H1 (cell line): Measurements from ENCODE around the gene PSKH1. TPM values are rescaled to one million over a fixed set of nuclear protein-coding genes. Genes with fewer than 3 reads are reported as not detected.

Experiments
- CTCF ChIA-PET: fragments of 300-600 bp; sonication (Branson Sonifier 250); formaldehyde crosslinking; loops from one replicate; lab custom pipeline; 2021; ENCODE audit not compliant: partially characterized antibody; lab: Charles Lee
- POLR2A ChIA-PET: fragments of 300-600 bp; sonication (Branson Sonifier 250); formaldehyde crosslinking; loops from one replicate; lab custom pipeline; 2021; ENCODE audit warnings: inconsistent platforms; ENCODE audit not compliant: partially characterized antibody; lab: Charles Lee
- DNase-seq, 2 experiments: peaks; one replicate each; pipeline versions ENCODE4 v3.0.0 to v3.0.0-alpha.2; 2010 to 2022; ENCODE audit warnings: low spot score in 2 of 2, low read depth in 1 of 2, mixed read lengths in 1 of 2
- FAIRE-seq: peaks from 2 replicates; lab custom pipeline; 2011; peaks lifted over from hg19 to GRCh38; lab: Jason Lieb, UNC
- H2AFZ ChIP-seq: 2 replicates; pipeline ENCODE4 v1.8.1; 2012; ENCODE audit warnings: low read length, inconsistent platforms
- H2AK5ac ChIP-seq: 2 replicates; pipeline ENCODE4 v1.6.1; 2013; ENCODE audit warnings: low read depth, low read length
- H2BK120ac ChIP-seq: replicated peaks from 2 replicates; pipeline ENCODE3; 2013; ENCODE audit warnings: low read depth, low read length, inconsistent platforms
- H2BK12ac ChIP-seq: 2 replicates; pipeline ENCODE4 v1.6.1; 2013; ENCODE audit warnings: low read depth, low read length
- H2BK15ac ChIP-seq: 2 replicates; pipeline ENCODE4 v1.6.1; 2013; ENCODE audit warnings: low read length
- H2BK20ac ChIP-seq: 2 replicates; pipeline ENCODE4 v1.6.1; 2013; ENCODE audit warnings: low read length
- H2BK5ac ChIP-seq: 2 replicates; pipeline ENCODE4 v1.6.1; 2013; ENCODE audit warnings: low read depth, low read length
- H3K14ac ChIP-seq: 2 replicates; pipeline ENCODE4 v1.6.1; 2013; ENCODE audit warnings: inconsistent platforms; ENCODE audit not compliant: insufficient read length
- H3K18ac ChIP-seq: 2 replicates; pipeline ENCODE4 v1.6.1; 2013; ENCODE audit warnings: low read length; ENCODE audit errors: extremely low read depth
- H3K23ac ChIP-seq: 2 replicates; pipeline ENCODE4 v1.6.1; 2013; ENCODE audit warnings: inconsistent platforms; ENCODE audit not compliant: insufficient read length
- H3K23me2 ChIP-seq: 2 replicates; pipeline ENCODE4 v1.6.1; 2013; ENCODE audit warnings: low read depth, low read length
- H3K27ac ChIP-seq: 2 replicates; pipeline ENCODE4 v1.6.1; 2011; ENCODE audit warnings: low read depth, low read length, inconsistent platforms
- H3K27me3 ChIP-seq, 4 experiments: replicated peaks in 1 of 4; 1 replicate in 1 of 4; 2 replicates in 3 of 4; pipeline versions ENCODE4 v1.6.1 to v1.8.1; 2011 to 2013; ENCODE audit warnings: low read length in 3 of 4, mild to moderate bottlenecking in 3 of 4, inconsistent platforms in 2 of 4, mixed read lengths in 2 of 4, moderate library complexity in 1 of 4; ENCODE audit not compliant: control insufficient read depth in 3 of 4, insufficient read depth in 3 of 4; ENCODE audit errors: extremely low read depth in 1 of 4
- H3K36me3 ChIP-seq, 4 experiments: 2 replicates each; pipeline versions ENCODE4 v1.6.1 to v1.8.1; 2011 to 2013; ENCODE audit warnings: mild to moderate bottlenecking in 4 of 4, low read length in 3 of 4, moderate library complexity in 2 of 4, control low read depth in 1 of 4, inconsistent platforms in 1 of 4; ENCODE audit not compliant: insufficient read depth in 4 of 4, control insufficient read depth in 2 of 4
- H3K4ac ChIP-seq: replicated peaks from 2 replicates; pipeline ENCODE3; 2013; ENCODE audit warnings: low read length, low read depth, mixed read lengths, inconsistent platforms; ENCODE audit not compliant: insufficient read length
- H3K4me1 ChIP-seq, 4 experiments: replicated peaks in 1 of 4; 1 replicate in 1 of 4; 2 replicates in 3 of 4; pipeline versions ENCODE4 v1.6.1 to v1.8.1; 2011 to 2013; ENCODE audit warnings: low read length in 3 of 4, inconsistent platforms in 2 of 4, mixed read lengths in 1 of 4; ENCODE audit not compliant: insufficient read depth in 4 of 4, control insufficient read depth in 3 of 4
- H3K4me2 ChIP-seq, 2 experiments: 2 replicates each; pipeline versions ENCODE4 v1.6.1 to v1.8.1; 2011 to 2013; ENCODE audit warnings: low read depth in 2 of 2, low read length in 2 of 2, control low read depth in 1 of 2, inconsistent platforms in 1 of 2, mild to moderate bottlenecking in 1 of 2; ENCODE audit not compliant: insufficient read depth in 1 of 2
- H3K4me3 ChIP-seq, 4 experiments: fragments of 200-600, 300-600 bp in 1 of 4; sonication (generic), shearing (Covaris generic), sonication (Bioruptor Twin) in 1 of 4; 2 replicates each; pipeline versions ENCODE4 v1.5.1 to v1.8.1; 2011 to 2016; ENCODE audit warnings: low read length in 4 of 4, low read depth in 3 of 4, control low read depth in 2 of 4, inconsistent platforms in 2 of 4, mild to moderate bottlenecking in 2 of 4, mixed read lengths in 1 of 4, moderate library complexity in 1 of 4; ENCODE audit not compliant: insufficient read depth in 2 of 4; ENCODE audit errors: extremely low read depth in 1 of 4
- H3K56ac ChIP-seq: replicated peaks from 2 replicates; pipeline ENCODE3; 2013; ENCODE audit warnings: low read depth, mild to moderate bottlenecking, mixed read lengths, low read length, inconsistent platforms; ENCODE audit not compliant: insufficient read length
- H3K79me1 ChIP-seq: 2 replicates; pipeline ENCODE4 v1.6.1; 2013; ENCODE audit warnings: low read depth, low read length, control low read depth
- H3K79me2 ChIP-seq, 2 experiments: 2 replicates each; pipeline versions ENCODE4 v1.6.1 to v1.8.1; 2012 to 2013; ENCODE audit warnings: low read length in 2 of 2, mild to moderate bottlenecking in 2 of 2, inconsistent platforms in 1 of 2; ENCODE audit not compliant: insufficient read depth in 2 of 2, control insufficient read depth in 1 of 2
- H3K9ac ChIP-seq, 4 experiments: replicated peaks in 1 of 4; 1 replicate in 1 of 4; 2 replicates in 3 of 4; pipeline versions ENCODE4 v1.6.1 to v1.8.1; 2011 to 2013; ENCODE audit warnings: low read depth in 3 of 4, low read length in 3 of 4, control low read depth in 2 of 4, mild to moderate bottlenecking in 2 of 4, moderate library complexity in 2 of 4, inconsistent platforms in 1 of 4; ENCODE audit errors: extremely low read depth in 1 of 4
- H3K9me3 ChIP-seq, 2 experiments: 2 replicates each; pipeline versions ENCODE4 v1.6.1 to v1.8.1; 2012 to 2013; ENCODE audit warnings: mild to moderate bottlenecking in 2 of 2, moderate library complexity in 2 of 2, control low read depth in 1 of 2, inconsistent platforms in 1 of 2, low read depth in 1 of 2, low read length in 1 of 2, mixed read lengths in 1 of 2; ENCODE audit not compliant: insufficient read depth in 2 of 2
- H4K20me1 ChIP-seq, 2 experiments: replicated peaks in 1 of 2; 2 replicates each; pipeline versions ENCODE3 to v1.8.1; 2011 to 2013; ENCODE audit warnings: inconsistent platforms in 2 of 2, low read length in 2 of 2, mild to moderate bottlenecking in 1 of 2; ENCODE audit not compliant: insufficient read depth in 2 of 2, control insufficient read depth in 1 of 2
- H4K5ac ChIP-seq: 2 replicates; pipeline ENCODE4 v1.6.1; 2013; ENCODE audit warnings: low read length, low read depth, mixed read lengths, inconsistent platforms; ENCODE audit not compliant: insufficient read length
- H4K8ac ChIP-seq: 2 replicates; pipeline ENCODE4 v1.8.0; 2013; ENCODE audit warnings: mild to moderate bottlenecking, moderate library complexity, low read length, inconsistent platforms; ENCODE audit not compliant: insufficient read depth; ENCODE audit errors: extremely low read depth
- H4K91ac ChIP-seq: replicated peaks from 2 replicates; pipeline ENCODE3; 2013; ENCODE audit warnings: low read length, mixed read lengths, inconsistent platforms; ENCODE audit not compliant: insufficient read length
- ATF2 ChIP-seq: IDR thresholded peaks from 2 replicates; pipeline ENCODE4 v1.6.1; 2012; ENCODE audit warnings: low read length, inconsistent platforms
- RBBP5 ChIP-seq: IDR thresholded peaks from 2 replicates; pipeline ENCODE4 v1.7.1; 2012; ENCODE audit warnings: low read depth, mild to moderate bottlenecking, inconsistent platforms, low read length, moderate library complexity, borderline replicate concordance
- WGBS, 2 experiments: shearing (Covaris generic) in 1 of 2; methylation state at CpG; one replicate each; pipeline versions ENCODE4 v1.1.6 to v1.1.7; 2013 to 2015; ENCODE audit warnings: low lambda C conversion rate in 2 of 2, mixed read lengths in 2 of 2, inconsistent platforms in 1 of 2, low coverage in 1 of 2, missing lambda C conversion rate in 1 of 2; ENCODE audit not compliant: insufficient replicate concordance in 2 of 2, insufficient coverage in 1 of 2, insufficient read length in 1 of 2; ENCODE audit errors: extremely low coverage in 1 of 2, missing lambda C conversion rate in 1 of 2; 5-methylcytosine and 5-hydroxymethylcytosine counted together
- polyA plus RNA-seq, 7 experiments: library from polyadenylated mRNA; depleted of rRNA in 3 of 7; stranded (reverse) in 5 of 7; unstranded in 2 of 7; fragments of >200 nt in 5 of 7; fragments of 200-250 nt in 2 of 7; gene quantifications; 1 replicate in 5 of 7; 2 replicates in 1 of 7; 4 replicates in 1 of 7; pipeline versions ENCODE4 v1.2.1 to v1.2.3, GENCODE V29; 2011 to 2013; ENCODE audit warnings: missing spikeins in 2 of 7, mixed read lengths in 2 of 7
- total RNA-seq: library from RNA; stranded (reverse); fragmentation: NEBNext Ultra II Directional; extraction: Animal tissue kit (Norgen Biotek cat#: 25700); gene quantifications from 2 replicates; pipeline ENCODE4 v1.2.1, GENCODE V29; 2021

PSKH1 gene
- total and polyA plus RNA-seq, 2 of the 8 experiments (the other 6 are each of a cell fraction or from before 2014, with no cell fraction given) = 24.8 to 51.0 TPM

- H4K8ac ChIP-seq = peak overlapping the region; percentile 84
- H3K14ac ChIP-seq = no peak overlapping the region
- H3K9ac ChIP-seq = peak overlapping the region; percentile 74 to 99 (median 82)
- H3K23ac ChIP-seq = no peak overlapping the region
- H2BK5ac ChIP-seq = peak overlapping the region; percentile 81; the same call in 1 of the 2 replicates
- peaks cover 3 to 12% of the 10 kb centered on the region in 2 experiments for H4K20me1 ChIP-seq
- DNase-seq = no peak
- peaks cover 0 to 7% (median 3%) of the 10 kb centered on the region in 4 experiments; a peak in 3 of 7 replicates for H3K4me1 ChIP-seq
- no peak overlapping the region for H2BK120ac ChIP-seq
- FAIRE-seq = no peak
- H3K56ac ChIP-seq = no peak overlapping the region
- no peak overlapping the region for H4K91ac ChIP-seq
- H3K4ac ChIP-seq = no peak overlapping the region
- peak overlapping the region; percentile 85 to 97 (median 93) for H3K4me3 ChIP-seq
- H2BK20ac ChIP-seq = no peak overlapping the region
- H3K27ac ChIP-seq = peak overlapping the region; percentile 53
- H3K79me1 ChIP-seq = peaks cover 13% of the 10 kb centered on the region
- H3K9me3 ChIP-seq = no peaks in the 10 kb centered on the region
- H2BK15ac ChIP-seq = 0 out of 2 replicates have a peak overlapping the region, but pooled peaks have one; percentile 61
- no peak overlapping the region for H3K18ac ChIP-seq
- no peak overlapping the region; the same call in 1 of the 2 replicates for H2AK5ac ChIP-seq
- TF ChIP-seq RBBP5 = no peak
- TF ChIP-seq ATF2 = 0 out of 2 replicates have a peak, but pooled peaks have one; percentile 0
- TF ChIP-seq, all 59 proteins: peak for 1
- no peaks in the 10 kb centered on the region for H3K27me3 ChIP-seq
- peaks cover 12 to 44% (median 29%) of the 10 kb centered on the region in 4 experiments for H3K36me3 ChIP-seq
- no peak overlapping the region for H2AFZ ChIP-seq
- H3K4me2 ChIP-seq = peak overlapping the region; percentile 89 to 95
- WGBS, 2 experiments = 36% methylated on average over 18 of the region's 23 CpGs; no CpG with 5 or more reads in 1 of the 2 experiments
- no peak overlapping the region for H4K5ac ChIP-seq
- H3K79me2 ChIP-seq = peaks cover 3 to 30% of the 10 kb centered on the region in 2 experiments; a peak in 3 of 4 replicates
- no peak overlapping the region for H2BK12ac ChIP-seq
- ChIA-PET POLR2A (interaction anchor here (0.6 to 2.7 kb wide), 18 partner anchors 8 to 116 kb away, joined by 3 to 19 read pairs (median 4); partner anchors contain the start of genes CENPT, NRN1L, NUTF2 and PSKH1), CTCF (interaction anchor here (1.1 to 21.8 kb wide), 10 partner anchors 10 to 205 kb away, joined by 3 to 623 read pairs (median 4); partner anchors contain the start of genes CTRL, LCAT, NRN1L and PSMB10)
- peaks cover 2% of the 10 kb centered on the region; the same call in 1 of the 2 replicates for H3K23me2 ChIP-seq
These were observed 19.4 kb upstream of the PSKH1 start for GRCh38 chr16:67873435-67874370.
